HFF-Myc (cell line): Measurements from ENCODE around the gene GFM2.

Experiments
- DNase-seq: peaks from one replicate; pipeline ENCODE4 v3.0.0-alpha.2; 2011; ENCODE audit warnings: low read depth; ENCODE audit errors: extremely low read depth
- H3K4me3 ChIP-seq: replicated peaks from 2 replicates; pipeline ENCODE4 v1.5.1; 2011; ENCODE audit warnings: low read depth, mild to moderate bottlenecking, control low read depth, low read length
- CTCF ChIP-seq: IDR thresholded peaks from 2 replicates; pipeline ENCODE4 v1.5.1; 2012; ENCODE audit warnings: mild to moderate bottlenecking, low read depth, low read length, control low read depth; ENCODE audit errors: missing control alignments

The GFM2 gene

GRCh38 chr5:74722271-74722670, 44.6 kb downstream of the GFM2 start:
- DNase-seq: no peak
- TF ChIP-seq CTCF: no peak
- no peak overlapping the region for H3K4me3 ChIP-seq

DNA sequence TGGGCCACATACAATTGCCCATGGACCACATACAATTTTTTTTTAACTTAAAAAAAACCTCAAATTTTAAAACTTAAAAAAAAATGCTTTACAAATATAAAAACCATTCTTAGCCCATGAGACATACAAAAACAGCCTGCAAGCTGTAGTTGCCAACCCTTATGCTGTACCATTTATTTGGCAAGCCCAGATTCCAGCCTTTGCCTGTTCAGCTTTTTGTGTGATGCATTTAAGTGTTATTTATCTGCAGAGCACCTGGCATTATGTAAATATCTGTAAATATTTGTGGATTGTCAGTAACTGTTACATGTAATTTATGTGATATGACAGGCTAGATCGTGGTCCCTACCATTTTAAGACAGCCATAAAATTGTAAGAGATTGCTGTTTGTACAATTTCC, 49.3 kb downstream of the GFM2 start:
- no peak overlapping the region for H3K4me3 ChIP-seq
- no peak for DNase-seq
- no peak for TF ChIP-seq CTCF

DNA sequence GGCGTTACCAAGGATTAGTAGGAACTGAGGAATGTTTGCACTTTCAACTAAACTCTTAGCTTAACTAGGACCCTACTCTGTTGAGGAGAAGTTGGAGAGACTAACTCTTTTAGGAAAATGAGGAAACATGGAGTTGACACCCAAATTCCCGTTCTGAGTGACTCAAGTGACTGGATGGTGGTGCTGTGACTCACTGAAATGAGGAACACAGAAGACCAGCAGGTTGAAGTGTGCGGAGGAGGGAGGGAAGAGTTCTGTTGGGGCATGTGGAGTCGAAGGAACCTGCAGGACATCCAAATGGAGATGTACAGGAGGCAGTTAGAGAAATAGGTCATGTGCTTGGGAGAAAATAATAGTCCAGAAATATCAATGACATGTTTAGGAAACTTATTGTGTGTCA, 73.7 kb downstream of the GFM2 start:
- H3K4me3 ChIP-seq: no peak overlapping the region
- TF ChIP-seq CTCF: no peak
- no peak for DNase-seq

DNA sequence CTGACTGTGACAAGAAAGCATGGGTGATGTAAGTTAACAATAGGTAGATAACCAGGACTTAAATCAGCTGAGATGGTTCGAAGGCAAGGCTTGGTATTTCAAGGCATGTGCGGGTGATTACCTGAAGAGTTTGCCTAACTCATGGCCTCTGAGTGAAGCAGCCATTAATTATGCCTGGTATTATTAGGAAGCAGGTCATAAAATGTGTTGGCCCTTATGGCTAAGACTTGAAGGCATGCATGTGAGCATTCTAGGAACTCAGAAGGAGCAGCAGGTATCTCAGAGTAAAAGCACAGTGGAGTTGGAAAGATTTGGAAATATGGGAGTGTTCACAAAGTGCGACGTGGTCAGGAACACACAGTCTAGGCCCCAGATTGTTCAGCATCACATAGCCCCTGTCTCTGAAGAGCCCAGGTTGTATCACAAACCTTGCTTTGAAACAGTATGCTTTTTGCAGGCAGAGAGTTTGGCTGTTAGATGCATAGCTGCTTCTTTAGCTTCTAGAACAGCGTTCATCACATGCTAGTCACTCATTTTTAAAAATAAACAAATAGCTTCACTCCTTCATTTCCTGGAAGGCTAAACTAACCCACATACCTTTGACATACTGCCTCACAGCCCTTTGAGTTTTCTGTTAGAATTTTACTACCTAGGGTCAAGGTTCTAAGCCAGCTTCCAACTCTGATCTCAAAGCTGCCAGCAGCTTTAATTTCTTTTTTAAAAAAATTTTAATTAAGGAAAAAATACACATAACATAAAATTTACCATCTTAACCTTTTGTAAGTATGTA, 79.8 kb downstream of the GFM2 start:
- TF ChIP-seq CTCF: no peak
- DNase-seq: no peak
- no peak overlapping the region for H3K4me3 ChIP-seq

GRCh38 chr5:74685979-74686631, 80.8 kb downstream of the GFM2 start:
- TF ChIP-seq CTCF: no peak
- DNase-seq: no peak
- peak overlapping the region; percentile 85 for H3K4me3 ChIP-seq

DNA sequence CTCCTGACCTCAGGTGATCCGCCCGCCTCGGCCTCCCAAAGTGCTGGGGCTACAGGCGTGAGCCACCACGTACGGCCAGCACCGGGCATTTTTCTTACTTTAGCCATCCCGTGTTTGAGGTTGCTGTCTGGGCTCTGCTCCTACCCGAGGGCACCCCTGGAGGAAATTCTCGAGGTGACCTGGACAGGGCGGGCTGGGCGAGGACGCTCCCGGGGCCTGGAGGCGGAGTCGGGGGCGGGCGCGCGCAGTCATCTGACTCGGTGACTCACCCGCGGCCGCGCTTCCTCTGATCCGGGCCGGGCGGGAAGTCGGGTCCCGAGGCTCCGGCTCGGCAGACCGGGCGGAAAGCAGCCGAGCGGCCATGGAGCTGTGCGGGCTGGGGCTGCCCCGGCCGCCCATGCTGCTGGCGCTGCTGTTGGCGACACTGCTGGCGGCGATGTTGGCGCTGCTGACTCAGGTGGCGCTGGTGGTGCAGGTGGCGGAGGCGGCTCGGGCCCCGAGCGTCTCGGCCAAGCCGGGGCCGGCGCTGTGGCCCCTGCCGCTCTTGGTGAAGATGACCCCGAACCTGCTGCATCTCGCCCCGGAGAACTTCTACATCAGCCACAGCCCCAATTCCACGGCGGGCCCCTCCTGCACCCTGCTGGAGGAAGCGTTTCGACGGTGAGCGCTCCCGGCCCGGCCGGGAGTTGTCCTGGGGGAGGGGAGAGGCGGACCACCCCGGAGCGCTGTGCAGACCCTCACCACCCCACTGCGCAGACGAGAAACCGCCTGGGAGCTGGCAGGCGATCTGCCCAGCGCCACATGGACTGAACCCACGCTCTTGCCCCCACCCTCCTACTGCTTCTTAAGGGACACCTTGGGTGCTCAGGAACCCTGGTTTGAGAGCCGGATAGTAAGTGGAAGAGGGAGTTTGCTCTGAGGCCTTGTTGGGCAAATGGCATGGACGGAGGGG, 81.7 kb downstream of the GFM2 start, which contains the start of gene HEXB:
Gene HEXB, plus strand, starts transcription at position 334 of the 952 bp plus-strand sequence. Its CDS starts 28 bp downstream, at position 362.
- H3K4me3 ChIP-seq: peak within 1 kb of the TSS; percentile 85
- no peak for TF ChIP-seq CTCF
- DNase-seq: no peak
